ENCODE data around the gene RBL2.

DNA sequence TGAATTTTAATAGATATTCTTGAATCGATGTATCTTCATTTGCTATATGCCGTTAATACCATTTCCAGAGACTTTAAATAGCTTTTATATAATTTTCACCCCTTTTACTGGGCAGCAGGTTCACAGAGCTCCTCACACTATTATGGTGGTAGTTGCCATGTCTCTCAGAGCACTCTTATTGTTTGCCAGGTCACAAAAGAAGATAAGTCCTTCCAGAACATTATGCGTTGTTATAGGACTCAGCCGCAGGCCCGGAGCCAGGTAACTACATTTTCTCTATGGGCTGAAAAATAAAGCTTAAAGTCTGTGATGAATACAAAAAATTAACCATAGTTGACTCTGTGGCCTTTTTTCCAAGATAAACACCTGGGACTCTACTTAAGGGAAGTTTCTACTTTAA, 44.7 kb downstream of the RBL2 start:
- TF ChIP-seq ZNF529 (tag by site-specific recombination; IDR thresholded peaks at IDR 0.05; ENCODE audit: insufficient replicate concordance) (no peak), KLF9 (tag by site-specific recombination; IDR thresholded peaks at IDR 0.05; ENCODE audit: low read depth) (no peak), ZNF660 (tag by site-specific recombination; IDR thresholded peaks at IDR 0.05) (no peak), ZNF133 (tag by site-specific recombination; IDR thresholded peaks at IDR 0.05) (no peak), HOXA7 (CRISPR knock-in tag; IDR thresholded peaks at IDR 0.05; ENCODE audit: borderline replicate concordance) (no peak), ZNF830 (tag by site-specific recombination; IDR thresholded peaks at IDR 0.05; ENCODE audit: low read depth) (no peak)
- TF ChIP-seq, protein P1, sequence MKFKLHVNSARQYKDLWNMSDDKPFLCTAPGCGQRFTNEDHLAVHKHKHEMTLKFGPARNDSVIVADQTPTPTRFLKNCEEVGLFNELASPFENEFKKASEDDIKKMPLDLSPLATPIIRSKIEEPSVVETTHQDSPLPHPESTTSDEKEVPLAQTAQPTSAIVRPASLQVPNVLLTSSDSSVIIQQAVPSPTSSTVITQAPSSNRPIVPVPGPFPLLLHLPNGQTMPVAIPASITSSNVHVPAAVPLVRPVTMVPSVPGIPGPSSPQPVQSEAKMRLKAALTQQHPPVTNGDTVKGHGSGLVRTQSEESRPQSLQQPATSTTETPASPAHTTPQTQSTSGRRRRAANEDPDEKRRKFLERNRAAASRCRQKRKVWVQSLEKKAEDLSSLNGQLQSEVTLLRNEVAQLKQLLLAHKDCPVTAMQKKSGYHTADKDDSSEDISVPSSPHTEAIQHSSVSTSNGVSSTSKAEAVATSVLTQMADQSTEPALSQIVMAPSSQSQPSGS (tag by site-specific recombination; IDR thresholded peaks at IDR 0.05; ENCODE audit: low read depth) = no peak
- TF ChIP-seq, protein P2, sequence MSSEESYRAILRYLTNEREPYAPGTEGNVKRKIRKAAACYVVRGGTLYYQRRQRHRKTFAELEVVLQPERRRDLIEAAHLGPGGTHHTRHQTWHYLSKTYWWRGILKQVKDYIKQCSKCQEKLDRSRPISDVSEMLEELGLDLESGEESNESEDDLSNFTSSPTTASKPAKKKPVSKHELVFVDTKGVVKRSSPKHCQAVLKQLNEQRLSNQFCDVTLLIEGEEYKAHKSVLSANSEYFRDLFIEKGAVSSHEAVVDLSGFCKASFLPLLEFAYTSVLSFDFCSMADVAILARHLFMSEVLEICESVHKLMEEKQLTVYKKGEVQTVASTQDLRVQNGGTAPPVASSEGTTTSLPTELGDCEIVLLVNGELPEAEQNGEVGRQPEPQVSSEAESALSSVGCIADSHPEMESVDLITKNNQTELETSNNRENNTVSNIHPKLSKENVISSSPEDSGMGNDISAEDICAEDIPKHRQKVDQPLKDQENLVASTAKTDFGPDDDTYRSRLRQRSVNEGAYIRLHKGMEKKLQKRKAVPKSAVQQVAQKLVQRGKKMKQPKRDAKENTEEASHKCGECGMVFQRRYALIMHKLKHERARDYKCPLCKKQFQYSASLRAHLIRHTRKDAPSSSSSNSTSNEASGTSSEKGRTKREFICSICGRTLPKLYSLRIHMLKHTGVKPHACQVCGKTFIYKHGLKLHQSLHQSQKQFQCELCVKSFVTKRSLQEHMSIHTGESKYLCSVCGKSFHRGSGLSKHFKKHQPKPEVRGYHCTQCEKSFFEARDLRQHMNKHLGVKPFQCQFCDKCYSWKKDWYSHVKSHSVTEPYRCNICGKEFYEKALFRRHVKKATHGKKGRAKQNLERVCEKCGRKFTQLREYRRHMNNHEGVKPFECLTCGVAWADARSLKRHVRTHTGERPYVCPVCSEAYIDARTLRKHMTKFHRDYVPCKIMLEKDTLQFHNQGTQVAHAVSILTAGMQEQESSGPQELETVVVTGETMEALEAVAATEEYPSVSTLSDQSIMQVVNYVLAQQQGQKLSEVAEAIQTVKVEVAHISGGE (tag by site-specific recombination; conservative IDR thresholded peaks at IDR 0.05; ENCODE audit: low read depth) = no peak
- TF ChIP-seq, protein P3, sequence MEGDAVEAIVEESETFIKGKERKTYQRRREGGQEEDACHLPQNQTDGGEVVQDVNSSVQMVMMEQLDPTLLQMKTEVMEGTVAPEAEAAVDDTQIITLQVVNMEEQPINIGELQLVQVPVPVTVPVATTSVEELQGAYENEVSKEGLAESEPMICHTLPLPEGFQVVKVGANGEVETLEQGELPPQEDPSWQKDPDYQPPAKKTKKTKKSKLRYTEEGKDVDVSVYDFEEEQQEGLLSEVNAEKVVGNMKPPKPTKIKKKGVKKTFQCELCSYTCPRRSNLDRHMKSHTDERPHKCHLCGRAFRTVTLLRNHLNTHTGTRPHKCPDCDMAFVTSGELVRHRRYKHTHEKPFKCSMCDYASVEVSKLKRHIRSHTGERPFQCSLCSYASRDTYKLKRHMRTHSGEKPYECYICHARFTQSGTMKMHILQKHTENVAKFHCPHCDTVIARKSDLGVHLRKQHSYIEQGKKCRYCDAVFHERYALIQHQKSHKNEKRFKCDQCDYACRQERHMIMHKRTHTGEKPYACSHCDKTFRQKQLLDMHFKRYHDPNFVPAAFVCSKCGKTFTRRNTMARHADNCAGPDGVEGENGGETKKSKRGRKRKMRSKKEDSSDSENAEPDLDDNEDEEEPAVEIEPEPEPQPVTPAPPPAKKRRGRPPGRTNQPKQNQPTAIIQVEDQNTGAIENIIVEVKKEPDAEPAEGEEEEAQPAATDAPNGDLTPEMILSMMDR (tag by site-specific recombination; IDR thresholded peaks at IDR 0.05) = no peak
